Left kidney (tissue), 8 donors: ENCODE measurements around the gene KLHL2. TPM values are rescaled to one million over a fixed set of nuclear protein-coding genes. Genes with fewer than 3 reads are reported as not detected.
"Not testable (repeated sequence)": the region's sequence is repeated elsewhere in the genome, so short reads cannot be mapped to it uniquely, and the experiment has no call there.

Source experiments
- DNase-seq: peaks from one replicate; pipeline ENCODE4 v3.0.0-alpha.2; 2013
- long read RNA-seq, 8 donors: transcript quantifications; one replicate each; lab custom pipeline, GENCODE V29; 2026
- polyA plus RNA-seq: library from polyadenylated mRNA; unstranded; fragments of 120-200 nt; gene quantifications from one replicate; pipeline ENCODE4 v1.2.1, GENCODE V29; 2013; ENCODE audit not compliant: insufficient read length

The KLHL2 gene, protein sequence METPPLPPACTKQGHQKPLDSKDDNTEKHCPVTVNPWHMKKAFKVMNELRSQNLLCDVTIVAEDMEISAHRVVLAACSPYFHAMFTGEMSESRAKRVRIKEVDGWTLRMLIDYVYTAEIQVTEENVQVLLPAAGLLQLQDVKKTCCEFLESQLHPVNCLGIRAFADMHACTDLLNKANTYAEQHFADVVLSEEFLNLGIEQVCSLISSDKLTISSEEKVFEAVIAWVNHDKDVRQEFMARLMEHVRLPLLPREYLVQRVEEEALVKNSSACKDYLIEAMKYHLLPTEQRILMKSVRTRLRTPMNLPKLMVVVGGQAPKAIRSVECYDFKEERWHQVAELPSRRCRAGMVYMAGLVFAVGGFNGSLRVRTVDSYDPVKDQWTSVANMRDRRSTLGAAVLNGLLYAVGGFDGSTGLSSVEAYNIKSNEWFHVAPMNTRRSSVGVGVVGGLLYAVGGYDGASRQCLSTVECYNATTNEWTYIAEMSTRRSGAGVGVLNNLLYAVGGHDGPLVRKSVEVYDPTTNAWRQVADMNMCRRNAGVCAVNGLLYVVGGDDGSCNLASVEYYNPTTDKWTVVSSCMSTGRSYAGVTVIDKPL
- polyA plus RNA-seq, result 23.9 TPM
- long read RNA-seq, donor 1, partial matches to known transcripts, result 5 of 8 reads
- long read RNA-seq, donor 1, other reads (novel, unspliced or antisense), result 0 of 8 reads
- long read RNA-seq, donor 2, partial matches to known transcripts, result 0 of 2 reads
- long read RNA-seq, donor 2, other reads (novel, unspliced or antisense), result 0 of 2 reads
- long read RNA-seq, donor 3, partial matches to known transcripts, result 0 of 2 reads
- long read RNA-seq, donor 3, other reads (novel, unspliced or antisense), result 0 of 2 reads
- long read RNA-seq, donor 4, result 0 reads
- long read RNA-seq, donor 5, transcript KLHL2-201 (15 exons, 3,134 nt), result major isoform, 5 of 5 reads
- long read RNA-seq, donor 5, partial matches to known transcripts, result 0 of 5 reads
- long read RNA-seq, donor 5, other reads (novel, unspliced or antisense), result 0 of 5 reads
- long read RNA-seq, donor 6, partial matches to known transcripts, result 6 of 6 reads
- long read RNA-seq, donor 6, other reads (novel, unspliced or antisense), result 0 of 6 reads
- long read RNA-seq, donor 7, partial matches to known transcripts, result 0 of 4 reads
- long read RNA-seq, donor 7, other reads (novel, unspliced or antisense), result 0 of 4 reads
- long read RNA-seq, donor 8, partial matches to known transcripts, result 8 of 9 reads
- long read RNA-seq, donor 8, other reads (novel, unspliced or antisense), result 0 of 9 reads

DNA sequence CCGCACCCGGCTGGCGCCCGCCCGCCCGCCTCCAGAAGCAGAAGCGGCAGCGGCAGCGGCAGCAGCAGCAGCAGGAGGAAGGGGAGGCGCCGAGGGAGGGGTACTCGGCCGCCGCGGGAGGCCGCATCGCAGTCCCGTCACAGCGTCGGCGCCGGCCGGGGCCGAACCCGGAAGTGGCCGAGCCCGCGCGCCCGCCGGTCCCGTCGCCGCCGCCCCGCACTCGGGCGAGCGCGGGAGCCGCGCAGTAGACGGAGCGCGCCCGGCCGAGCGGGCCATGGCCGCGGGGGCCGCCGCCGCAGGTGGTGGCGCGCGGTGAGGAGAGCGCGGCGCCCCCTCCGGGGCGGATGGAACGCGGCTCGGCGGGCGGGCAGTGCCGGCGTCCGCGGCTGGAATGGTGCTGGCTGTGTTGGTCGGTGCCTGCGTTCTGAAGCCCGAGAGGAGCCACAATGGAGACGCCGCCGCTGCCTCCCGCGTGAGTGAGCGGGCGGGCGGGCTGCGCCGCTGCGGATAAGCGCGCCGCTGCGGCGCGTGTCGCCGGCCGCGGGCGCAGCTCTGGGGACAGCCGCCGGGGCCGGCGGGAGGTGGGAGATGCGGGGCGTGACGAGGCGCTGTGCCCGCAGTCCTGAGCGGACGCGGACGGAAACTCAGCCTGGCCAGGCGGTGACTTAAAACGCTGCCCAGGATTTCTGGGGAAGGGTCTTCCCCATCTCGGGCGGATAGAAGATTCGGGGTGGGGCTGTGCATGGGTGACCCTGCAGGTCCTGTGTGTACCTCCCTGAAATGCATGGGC lies at the start of gene KLHL2:
TSS of gene KLHL2 (plus strand) at position 131 of the 790 bp plus-strand sequence. CDS start at position 447, 316 bp downstream.
- DNase-seq, result peak; percentile 52

DNA sequence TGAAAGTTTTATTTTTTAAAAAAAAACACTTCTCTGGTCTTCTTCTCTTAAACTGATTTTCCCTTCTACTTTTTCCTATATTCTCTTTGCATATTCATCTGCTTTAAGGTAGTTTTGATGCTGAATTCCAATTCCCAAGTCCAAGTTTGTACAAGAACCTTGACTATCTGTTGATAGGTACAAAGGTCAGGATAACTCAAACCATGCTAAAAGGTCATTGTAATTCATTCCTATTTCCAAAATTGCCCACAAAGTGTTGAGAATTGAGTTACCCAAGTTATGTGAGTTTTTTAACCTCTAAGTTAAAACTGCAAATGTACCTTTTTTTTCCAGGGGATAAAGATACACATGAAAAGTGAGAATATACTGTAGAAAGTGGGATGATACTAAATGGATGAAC lies 48.6 kb upstream of the KLHL2 start:
- no peak for DNase-seq

- no peak for DNase-seq
Observed at GRCh38 chr4:165164257-165164656, 43.1 kb upstream of the KLHL2 start.

GRCh38 chr4:165166872-165167271 lies 40.5 kb upstream of the KLHL2 start:
- not testable (repeated sequence) for DNase-seq

- no peak for DNase-seq
Observed at GRCh38 chr4:165167650-165168049, 39.7 kb upstream of the KLHL2 start.

- no peak for DNase-seq
Observed at GRCh38 chr4:165170819-165171218, 36.5 kb upstream of the KLHL2 start.

GRCh38 chr4:165175470-165175869 lies 31.9 kb upstream of the KLHL2 start:
- DNase-seq, result not testable (repeated sequence)

GRCh38 chr4:165175879-165176278 lies 31.5 kb upstream of the KLHL2 start:
- no peak for DNase-seq

DNA sequence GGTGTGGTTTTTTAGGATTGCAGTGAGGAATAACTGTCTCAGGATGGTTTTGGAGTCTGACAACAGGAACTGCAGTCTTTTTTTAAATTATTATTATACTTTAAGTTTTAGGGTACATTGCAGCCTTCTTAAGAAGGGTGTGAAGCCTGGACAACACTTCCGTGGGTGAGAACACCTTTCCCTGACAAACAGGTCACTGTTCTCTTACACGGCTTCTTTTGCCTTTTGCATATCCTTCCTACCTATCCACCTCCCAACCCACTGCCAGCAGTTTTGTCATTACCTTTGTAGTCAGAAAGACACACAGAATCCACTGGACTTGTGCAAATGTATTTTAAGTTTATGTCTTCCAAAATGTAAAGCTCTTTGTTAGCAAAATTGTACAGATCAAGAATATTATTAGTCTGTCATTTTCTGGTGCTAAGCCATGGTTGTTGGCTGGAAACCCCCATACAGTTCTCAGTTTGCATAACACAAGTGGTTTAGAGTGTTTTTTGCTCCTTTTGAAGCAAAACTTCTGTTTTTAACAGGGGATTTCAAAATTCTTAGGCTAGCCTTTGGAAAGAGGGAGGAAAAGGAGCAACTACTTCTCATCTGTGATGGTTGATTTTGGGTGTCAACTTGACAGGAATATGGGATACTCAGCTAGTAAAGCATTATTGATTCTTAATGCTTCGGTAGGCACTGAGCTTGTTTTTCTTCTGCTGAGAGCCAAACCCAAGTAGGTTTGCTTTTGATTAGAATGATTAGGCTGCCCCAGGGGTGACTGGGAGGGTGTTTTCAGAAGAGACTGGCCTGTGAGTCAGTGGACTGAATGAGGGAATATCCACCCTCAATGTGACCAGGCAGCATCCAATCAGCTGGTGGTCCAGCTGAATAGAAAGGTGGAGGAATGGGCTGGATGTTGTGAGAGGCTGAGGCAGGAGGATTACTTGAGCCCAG lies 29.4 kb upstream of the KLHL2 start:
- DNase-seq, result no peak

DNA sequence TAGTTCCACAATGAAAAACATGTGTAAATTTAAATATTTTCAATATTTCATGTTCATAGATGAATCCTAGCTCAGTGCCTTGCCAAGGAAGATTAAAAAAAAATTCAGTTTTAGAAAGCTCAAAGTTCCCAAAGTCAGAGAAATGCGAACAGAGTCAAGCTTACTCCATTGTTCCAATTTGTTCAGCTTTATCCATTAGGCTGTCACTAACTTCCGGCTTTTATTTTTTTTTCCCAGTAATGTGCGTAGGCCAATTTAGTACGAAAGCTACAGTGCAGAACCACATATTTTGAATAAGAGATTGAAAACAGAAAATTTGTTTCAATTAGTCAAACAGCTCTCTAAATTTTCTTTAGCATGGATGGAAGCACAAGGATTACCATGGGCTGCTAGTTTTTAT lies 23.1 kb upstream of the KLHL2 start:
- DNase-seq, result no peak

- DNase-seq, result not testable (repeated sequence)
Observed at GRCh38 chr4:165184998-165185397, 22.4 kb upstream of the KLHL2 start.

- no peak for DNase-seq
Observed at GRCh38 chr4:165185448-165185847, 21.9 kb upstream of the KLHL2 start.

- DNase-seq, result no peak
Observed at GRCh38 chr4:165190591-165191347, 16.6 kb upstream of the KLHL2 start.

DNA sequence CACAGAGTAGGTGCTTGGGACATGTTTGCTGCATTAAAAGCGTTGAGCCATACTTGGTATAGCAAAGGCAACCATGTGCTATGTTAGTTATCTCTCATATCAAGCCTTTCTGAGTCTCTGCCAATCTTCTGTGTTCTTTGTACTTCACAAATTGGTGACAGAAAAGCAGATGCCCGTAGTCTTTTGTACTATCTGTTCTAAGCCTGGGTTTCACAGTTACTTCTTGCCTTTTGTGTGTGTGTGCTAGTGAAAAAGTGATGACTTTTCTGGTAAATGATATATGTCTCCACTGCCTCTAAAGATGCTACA lies 16.1 kb upstream of the KLHL2 start:
- no peak for DNase-seq

GRCh38 chr4:165191814-165192499 lies 15.4 kb upstream of the KLHL2 start:
- DNase-seq, result no peak

- no peak for DNase-seq
Observed at GRCh38 chr4:165192500-165192898, 14.9 kb upstream of the KLHL2 start.

DNA sequence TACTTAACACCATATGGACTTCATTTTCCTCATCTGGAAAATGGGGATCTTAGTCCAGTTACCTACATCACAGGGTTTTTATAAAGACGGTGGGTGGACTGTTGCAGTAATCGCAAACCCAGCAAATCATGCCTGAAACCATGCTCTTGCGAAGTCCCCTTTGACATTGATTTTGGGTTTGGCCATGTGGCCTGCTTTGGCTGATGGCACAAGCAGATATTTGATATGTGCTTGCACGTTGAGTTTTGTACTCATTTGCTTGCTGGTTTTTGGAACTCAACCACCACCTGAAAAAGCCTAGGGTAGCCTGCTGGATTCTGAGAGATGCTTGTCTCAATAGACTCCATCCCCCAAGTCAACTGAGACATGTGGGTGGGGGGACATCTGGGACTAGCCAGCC lies 14.4 kb upstream of the KLHL2 start:
- DNase-seq, result no peak

GRCh38 chr4:165194368-165194767 lies 13.0 kb upstream of the KLHL2 start:
- no peak for DNase-seq

DNA sequence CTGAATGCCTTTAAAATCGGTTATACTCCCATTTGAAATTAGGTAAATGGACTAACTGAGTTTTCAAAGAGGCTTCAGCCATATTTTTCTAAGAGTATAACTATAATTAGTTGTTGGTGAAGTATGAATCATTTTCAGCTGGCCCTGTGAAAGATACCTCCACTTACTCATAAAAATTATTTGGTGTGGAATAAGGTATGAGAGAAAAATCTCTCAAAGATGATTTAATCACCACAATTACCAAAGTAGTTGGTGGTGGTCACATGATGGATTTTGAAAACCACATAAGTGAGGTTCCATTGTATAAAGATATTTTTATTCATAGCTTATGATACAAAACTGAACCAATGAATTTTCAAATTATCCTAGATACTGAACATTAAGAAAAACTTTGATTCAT lies 9.0 kb upstream of the KLHL2 start:
- DNase-seq, result no peak
